GM21619 (cell line): ENCODE data around the gene C14orf180.

Experiments used
- ATAC-seq: cut with Tn5 transposase; IDR thresholded peaks from one replicate; pipeline ENCODE4 v1.9.1; 2021; ENCODE audit not compliant: unreplicated experiment

C14orf180 gene

DNA sequence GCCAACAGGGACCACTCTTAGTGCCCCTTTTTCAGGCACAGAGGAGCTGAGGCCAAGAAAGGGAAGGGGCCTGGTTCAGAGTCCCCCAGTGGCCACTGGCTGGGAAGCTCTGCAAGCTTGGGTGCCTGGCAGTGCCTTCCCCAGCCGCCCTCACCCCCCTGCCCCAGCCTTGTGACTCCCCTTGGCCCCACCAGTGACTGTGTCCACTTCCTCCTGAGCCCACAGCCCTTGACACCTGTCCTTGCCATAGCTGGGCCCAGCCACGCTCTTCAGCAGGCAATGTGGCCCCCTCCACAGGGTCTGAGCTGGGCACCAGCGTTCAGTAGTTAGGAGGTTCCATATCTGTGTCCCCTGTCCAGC, 19.0 kb upstream of the C14orf180 start:
- no peak for ATAC-seq

DNA sequence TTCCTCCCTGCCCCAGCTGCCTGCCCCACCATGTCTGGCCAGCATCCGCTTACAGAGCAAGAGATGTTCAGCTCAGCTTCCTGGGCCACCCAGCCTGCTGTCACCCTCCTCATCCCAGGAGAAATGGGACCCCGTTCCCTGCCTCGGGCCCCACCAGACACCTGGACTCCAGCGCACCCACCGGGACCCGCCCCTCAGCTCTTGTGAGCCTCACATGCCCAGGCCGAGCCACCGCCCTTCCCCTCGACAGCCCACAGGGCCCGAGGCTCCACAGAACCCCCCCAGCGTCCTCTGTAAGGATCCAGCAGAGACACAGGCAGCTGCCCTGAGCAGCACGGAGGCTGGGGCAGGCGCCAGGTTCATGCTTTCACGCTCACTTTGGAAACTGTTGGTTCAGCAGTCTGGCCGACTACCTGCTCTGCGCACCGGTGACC, 18.4 kb upstream of the C14orf180 start:
- no peak for ATAC-seq

DNA sequence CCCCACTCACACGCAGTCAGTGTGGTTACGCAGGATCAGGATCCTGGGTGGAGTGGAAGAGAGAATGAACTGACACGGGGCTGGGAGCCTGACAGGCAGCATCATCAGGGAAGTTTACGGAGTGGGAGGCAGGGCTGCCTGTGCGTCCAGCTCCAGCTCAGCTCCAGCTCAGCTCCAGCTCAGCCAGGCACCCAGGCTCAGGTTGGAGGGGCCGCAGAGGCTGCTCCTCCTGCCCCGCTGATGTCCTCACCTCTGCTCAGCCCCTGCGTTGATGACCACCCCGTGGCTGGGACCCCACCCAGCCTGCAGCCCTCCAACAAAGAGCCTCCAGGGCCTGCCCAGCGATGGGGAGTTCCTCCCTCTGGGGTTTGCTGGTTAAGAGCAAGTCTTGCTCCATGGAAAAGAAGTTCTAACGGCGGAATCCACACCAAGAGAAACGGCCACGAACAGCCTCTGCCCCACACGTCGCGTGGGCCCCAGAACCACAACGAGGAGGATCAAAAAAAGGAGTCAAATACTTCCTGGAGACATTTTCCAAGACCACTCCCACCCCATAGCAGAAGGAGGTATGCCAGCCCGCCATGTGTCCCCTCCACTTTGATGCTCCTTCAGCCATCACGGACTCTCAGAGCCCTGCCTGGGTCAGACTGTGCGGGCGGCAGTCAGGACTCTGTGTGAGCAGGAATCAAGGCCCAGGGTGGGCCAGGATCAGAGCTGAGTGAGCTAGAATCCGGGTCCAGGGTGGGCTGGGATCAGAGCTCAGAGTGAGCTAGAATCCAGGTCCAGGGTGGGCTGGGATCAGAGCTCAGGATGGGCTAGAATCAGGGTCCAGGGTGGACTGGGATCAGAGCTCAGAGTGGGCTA, 17.7 kb upstream of the C14orf180 start:
- no peak for ATAC-seq

DNA sequence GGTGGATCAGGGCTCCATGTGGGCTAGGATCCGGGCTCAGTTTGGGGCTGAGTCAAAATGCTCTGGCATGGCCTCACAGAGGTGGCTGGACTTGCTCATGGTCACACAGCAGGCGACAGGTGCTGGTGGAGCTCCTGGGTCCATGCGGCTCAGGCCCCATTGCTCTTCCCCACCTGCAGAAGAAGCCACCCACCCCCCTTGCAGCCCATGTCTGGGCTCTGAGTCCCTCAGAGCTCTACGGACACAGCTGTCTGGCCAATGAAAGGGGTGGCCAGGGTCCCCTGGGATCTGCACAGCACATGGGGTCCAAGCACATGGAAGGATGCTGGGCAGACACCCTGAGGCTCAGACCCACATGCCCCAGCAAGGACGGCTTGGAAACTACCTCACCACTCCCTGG, 17.0 kb upstream of the C14orf180 start:
- no peak for ATAC-seq

DNA sequence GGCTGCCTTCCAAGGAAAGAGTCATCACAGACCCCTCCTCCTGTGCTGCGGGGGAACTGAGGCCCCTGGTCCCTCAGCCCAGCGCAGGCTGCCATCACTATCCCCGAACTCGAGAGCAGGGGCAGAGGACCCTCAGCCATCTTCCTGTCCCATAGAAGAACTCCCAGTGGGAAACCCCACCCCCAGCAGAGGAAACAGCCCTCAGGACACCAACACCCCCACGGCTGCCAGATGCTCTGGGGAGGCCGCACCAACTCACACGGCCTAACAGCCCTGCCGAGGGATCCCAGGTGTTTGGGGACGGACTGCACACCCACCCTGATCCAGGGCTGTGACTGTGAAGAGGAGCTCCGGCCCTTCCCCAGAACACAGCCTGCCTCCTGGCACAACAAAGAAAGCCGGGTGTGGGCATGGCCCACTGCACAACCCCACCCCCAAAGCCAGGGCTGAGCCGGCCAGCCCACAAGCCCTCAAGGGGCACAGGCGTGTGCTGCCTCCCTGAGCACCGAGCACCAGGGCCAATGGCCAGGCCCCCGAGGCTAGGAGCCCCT, 16.3 kb upstream of the C14orf180 start:
- ATAC-seq: no peak

DNA sequence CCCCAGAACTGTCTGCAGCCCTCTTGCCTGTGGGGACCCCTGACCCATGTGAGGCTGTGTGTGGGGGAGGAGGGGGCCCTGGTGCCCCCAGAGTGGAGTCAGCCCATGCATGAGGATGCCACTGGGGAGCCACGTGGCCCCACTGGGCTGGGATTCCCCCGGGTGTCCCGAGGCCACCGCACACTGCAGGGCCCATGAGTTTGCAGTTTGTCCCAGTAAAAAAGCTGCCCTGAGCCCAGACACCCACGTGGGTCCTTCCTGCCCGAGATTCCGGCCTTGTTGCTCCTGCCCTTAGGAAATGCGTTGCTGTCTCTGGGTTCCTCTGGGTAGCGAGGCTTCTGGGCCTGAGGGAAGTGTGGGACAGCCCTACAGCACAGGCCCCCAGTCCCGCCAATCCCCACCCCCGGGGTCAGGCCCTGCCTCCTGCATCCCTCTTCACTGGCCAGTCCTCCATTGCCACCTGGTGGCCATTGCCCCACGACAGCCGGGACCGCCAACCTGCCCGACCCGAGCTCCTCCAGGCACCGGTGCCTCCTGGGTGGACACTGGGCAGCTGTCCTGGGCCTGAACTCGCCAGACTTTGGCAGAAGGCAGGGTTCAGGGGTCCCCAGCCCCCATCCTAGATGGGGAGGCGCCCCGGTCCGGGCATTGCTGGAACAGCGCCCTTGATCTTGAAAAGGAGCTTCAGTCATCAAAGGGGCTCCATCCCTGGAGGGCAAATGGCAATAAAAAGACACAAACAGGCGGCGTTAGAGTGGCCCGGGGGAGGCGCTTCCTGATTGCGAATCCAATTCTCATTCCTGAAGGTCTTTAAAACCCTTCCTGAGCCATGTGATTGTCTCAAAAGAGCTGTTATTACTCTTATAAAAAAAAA, 15.6 kb upstream of the C14orf180 start:
- no peak for ATAC-seq

DNA sequence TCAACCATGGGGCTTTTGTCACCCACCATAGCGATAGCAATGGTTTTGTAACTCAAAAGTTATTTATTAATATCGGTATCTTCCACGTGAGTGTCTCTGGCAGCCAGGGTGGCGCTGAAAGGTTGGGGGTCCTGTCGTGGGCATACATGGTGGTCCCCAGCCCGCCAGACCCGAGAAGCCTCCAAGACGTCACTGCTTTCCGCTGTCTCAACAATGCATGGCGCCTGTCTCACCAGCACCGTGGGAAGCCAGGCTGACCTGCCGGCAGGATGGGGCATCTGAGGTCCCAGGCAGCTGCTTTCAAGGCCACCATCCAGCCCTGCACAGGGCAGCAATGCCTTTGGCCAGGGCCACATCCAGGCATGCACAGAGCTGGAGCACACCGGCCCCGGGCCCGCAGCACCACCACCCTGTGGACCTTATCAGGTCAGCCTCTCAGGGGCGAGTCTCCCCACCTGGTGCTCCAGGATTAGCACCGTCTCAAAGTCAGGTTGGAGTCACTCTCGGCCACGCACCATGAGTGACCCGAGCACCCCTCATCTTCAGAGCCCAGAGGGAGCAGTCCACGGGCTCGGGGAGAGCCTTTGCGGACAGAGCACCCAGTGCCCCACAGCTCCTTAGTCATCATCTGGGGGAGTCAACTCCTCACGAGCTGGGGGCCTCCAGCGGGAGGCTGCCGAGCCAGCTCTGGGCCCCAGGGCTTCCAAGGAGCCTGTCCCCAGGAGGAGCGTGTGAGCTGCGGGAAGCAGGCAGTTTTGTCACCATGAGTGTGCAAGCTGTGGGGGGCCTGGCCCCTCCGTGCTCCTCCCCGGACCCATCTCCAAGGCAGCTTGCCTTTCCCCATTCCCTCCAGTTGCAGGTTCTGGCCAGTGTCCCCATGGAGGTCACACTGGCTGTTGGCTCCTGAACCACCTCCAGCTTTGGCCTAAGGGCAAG, 14.6 kb upstream of the C14orf180 start:
- ATAC-seq: no peak

DNA sequence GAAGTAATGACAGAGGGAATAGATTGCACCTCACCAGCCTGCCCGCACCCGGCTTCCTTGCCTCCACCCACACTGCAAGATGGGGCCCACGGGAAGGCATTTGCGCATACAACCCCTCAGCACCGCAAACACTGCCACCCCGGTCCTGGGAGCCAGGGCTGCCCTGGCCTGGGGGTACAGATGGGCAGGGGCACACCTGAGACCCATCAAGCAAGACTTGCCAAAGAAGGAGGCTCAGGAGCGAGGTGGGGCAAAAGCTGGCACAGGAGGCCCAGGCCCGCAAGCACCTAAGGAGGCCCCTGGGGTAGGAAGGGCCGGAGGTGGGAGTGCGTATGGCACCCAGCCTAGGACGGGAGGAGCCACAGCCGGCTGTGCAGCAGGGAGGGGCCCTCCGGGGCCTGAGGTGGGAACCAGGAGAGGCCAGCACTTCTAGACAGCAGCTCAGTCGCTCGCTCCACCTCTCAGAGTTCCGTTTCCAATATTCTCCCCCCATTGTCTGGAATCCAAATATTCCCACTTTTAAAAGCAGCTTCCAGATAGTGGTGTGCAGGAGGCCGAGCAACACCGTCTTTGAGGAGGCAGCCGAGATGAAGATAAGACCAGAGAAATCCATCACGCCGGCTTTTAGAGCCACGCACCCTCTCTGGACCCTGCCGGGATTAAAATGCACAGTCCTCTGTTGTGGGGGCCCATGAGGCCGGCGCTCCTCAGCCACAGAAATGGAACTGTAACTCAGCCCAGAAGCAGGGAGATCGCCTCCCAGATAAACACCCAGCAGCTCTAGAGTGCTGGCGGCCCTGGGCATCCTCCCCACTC, 12.2 kb upstream of the C14orf180 start:
- ATAC-seq: no peak

DNA sequence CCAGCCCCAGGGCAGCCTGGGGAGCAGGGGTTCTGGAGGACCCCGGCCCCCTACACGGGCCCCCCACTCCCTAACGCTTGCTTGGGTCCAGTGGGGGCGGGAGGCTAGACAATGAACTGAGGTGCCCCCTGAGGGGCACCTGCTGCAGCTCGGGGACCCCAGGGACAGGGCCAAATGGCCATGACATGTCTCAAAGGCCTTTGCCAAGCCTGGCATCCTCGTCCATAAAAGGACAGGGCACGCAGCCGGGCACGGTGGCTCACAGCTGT, 11.7 kb upstream of the C14orf180 start:
- ATAC-seq: no peak

DNA sequence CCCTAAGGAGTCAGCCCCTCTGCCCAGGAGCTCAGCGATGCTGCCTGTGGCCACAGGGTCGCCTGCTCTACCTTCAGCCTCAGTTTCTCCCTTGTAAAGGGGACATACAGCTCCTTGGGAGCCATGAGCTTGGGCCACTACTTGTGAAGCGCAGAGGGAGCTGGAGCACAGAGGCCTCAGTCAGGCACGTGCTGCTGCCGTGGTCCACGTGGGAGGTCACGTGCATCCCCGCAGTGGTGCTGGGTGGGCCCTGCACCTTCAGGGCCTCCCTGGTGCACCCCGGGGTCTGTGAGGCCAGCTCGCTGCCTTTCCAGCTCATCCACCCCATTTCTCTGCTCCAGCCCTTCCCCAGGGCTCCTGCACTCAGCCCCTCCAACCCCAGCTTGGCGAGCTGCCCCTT, 10.9 kb upstream of the C14orf180 start:
- ATAC-seq: no peak

DNA sequence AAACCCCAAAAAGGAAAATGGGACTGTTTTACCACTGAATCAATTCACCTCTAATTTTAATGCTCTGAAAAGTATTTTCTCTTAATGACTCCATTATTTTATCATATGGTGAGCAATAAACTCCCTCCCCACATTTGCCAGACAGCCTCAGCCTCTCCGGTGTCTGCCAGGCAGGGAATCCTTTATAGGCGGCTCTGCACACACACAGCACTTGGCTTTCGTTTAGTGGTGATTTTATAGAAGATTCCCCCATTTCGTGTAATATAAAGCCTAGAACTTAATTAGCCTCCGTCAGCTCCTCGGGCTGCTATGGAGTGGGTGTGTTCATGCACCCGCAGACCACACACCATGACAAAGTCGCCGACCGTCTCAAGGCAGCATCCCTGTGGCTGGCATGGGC, 10.1 kb upstream of the C14orf180 start:
- ATAC-seq: no peak

DNA sequence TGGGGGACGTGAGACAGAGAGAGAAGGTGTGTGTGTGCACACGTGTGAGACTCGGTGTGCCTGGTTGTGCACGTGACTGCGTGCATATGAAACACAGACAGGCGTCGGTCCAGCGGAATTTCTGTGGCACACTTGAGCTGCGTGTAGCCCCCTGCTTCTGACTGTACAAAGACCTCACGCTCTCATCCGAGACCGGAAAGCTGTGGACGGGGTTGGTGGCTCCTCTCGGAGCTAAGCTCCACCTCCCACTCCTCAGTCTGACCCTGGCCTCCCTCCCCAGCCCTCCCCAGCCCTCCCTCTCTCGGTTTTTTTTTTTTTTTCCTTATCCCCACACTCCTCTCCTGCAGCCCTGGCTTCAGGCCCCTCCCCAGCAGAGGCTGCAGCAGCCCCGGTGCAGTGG, 8.3 kb upstream of the C14orf180 start:
- ATAC-seq: no peak

DNA sequence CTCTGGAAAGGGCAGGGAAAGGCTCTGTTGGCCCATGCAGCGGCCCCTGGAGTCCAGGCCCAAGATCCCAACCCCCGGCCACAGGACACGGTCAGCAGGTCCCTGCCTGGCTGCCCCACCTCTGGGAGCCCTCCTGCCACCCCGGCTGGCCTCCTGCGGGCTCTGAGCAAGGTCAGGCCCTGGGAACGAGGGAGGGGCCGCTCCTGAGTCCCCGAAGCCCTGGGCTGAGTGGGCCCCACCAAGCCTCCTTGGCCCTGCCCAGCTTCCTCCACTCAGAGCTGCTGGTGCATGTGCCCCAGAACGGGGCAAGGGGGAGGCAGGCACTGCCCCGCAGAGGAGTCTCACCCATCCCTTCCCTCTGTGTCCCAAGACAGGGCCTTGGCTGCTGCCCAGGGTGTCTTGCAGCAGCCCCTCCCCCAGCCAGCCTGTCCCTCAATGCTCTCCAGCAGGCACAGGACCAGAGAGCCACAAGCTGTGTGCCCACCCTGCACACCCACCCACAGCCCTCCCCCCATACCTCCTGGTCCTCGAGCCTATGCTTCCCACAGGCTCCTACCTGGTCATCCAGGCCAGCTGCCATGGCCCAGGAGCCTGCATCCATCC, 7.4 kb upstream of the C14orf180 start:
- no peak for ATAC-seq

DNA sequence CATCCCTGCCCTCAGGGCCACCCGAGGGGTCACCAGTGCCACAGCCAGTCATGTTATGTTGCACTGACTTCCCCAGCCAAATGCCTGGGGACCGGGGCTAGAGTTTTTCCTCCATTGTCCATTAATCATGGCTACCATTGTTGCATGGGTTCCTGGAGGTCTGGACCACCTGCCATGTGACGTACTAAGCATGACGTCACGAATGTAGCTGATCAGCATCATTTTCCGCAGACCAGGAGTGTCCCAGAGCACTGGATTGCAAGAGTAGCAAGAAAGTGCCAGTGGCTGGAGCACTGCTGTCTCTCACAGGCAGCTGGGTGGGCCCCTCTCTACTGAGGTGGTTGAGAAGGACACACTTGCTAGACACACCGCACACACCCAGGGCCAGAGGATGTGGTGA, 6.9 kb upstream of the C14orf180 start:
- ATAC-seq: no peak

DNA sequence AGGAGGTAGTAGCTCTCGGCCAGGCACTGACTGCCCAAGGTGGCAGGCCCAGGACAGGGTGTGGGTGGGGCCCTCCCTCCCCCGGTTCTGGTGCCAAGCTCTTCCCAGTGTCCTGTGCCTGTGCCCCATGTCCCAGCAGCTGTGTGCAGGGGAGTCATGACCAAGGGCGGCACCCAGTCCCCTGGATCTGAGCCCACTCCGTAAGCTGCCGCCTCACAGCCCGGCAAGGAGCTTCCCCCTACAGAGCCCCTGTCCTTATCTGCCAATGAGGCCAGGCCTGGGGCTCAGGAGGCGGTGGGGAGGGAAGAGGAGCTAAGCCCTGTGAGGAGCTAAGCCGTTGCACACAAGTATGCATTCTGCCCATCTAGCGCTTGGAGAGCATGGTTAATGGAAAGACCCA, 5.6 kb upstream of the C14orf180 start:
- ATAC-seq: no peak

DNA sequence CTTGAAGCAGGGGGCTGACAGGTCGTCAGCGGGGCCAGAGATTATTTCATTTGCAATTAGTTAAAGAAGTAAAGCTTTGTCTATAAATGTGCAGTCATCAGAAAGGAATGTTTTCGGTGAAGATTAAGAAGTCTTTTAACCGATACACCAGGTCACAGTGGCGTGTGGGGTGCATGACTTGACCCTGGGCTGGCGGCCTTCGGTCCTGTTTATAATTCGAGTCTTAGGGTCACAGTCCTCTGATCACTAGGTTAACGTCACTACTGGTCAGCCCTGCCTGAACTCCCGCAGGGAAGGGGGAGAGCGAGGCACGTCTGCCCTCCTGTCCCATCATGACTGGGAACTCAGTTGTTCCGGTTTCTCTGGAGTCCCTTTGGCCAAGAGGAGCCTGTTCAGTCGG, 5.0 kb upstream of the C14orf180 start:
- no peak for ATAC-seq

DNA sequence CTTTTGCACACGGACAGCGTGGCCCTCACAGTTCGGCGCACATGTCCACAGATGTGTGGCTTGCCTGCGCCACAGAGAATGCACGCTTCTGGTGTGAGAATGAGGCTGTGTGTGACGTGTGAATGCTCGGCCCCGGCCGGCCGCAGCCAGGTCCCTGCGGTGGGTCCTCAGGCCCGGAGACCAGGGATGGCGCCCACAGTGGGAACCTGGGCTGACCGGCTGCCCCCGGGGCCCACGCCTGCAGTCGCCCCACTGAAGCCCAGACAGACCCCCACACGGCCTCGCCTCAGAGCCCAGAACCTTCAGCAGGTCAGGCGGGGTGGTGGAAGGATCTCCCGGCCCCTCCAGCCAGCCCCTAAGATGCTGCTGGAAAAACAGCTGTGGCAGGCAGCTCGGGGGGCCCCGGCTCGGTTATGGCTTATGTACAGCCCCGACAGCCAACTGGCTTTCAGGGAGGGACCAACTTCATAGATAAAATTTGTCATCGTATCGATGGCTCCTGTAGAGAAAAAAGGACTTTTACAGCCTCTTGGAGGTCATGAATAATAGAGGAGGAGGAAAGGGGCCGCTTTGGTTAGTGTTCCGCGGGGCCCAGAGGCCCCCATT, 4.5 kb upstream of the C14orf180 start:
- no peak for ATAC-seq

DNA sequence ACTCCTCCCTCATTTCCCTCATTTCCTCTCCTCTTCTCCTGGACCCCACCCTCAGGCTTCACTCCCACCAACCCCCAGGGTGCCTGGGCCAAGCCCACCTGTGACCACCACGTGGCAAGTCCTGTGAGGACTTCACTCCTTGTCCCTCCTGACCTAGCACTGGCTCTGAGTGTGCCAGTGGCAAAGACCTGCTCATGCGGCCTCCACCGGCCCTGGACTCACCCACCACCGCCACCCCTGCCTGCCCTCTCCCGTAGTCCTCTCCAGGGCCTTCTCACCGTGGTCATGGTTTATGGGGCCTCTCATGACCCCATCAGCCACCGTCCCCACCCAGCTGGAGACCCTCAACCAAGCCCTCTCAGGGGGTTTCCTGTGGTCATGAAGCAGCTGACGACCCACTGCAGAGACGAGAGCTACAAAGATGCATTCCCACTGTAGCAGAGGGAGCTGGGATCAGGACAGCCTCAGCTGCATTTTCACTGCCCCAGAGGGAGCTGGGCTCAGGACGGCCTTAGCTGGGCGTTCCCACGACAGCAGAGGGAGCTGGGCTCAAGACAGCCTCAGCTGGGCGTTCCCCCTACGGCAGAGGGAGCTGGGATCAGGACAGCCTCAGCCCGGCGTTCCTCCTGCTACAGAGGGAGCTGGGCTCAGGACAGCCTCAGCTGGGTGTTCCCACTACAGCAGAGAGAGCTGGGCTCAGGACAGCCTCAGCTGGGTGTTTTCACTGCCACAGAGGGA, 3.2 kb upstream of the C14orf180 start:
- no peak for ATAC-seq

DNA sequence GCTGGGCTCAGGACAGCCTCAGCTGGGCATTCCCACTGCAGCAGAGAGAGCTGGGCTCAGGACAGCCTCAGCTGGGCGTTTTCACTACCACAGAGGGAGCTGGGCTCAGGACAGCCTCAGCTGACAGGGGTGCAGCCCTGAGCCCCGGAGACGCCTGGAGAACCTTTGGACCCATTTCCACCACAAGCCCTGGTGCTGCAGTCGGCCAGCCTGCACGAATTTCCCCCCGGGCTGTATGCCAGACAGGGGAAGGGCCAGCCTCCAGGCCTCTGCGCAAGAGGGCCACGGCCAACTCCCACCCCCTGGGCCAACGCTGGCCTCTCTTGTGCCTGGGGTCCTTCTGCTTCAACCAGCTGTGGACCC, 2.6 kb upstream of the C14orf180 start:
- no peak for ATAC-seq
